DMS53 treated with DMSO at 0.1 percent for 48 hours (cell line): ENCODE data around the gene DUXA.

ENCODE experiments used
- DNase-seq: peaks from one replicate; lab custom pipeline; 2025; ENCODE audit not compliant: unreplicated experiment; lab: John Stamatoyannopoulos, UW

The DUXA gene

DNA sequence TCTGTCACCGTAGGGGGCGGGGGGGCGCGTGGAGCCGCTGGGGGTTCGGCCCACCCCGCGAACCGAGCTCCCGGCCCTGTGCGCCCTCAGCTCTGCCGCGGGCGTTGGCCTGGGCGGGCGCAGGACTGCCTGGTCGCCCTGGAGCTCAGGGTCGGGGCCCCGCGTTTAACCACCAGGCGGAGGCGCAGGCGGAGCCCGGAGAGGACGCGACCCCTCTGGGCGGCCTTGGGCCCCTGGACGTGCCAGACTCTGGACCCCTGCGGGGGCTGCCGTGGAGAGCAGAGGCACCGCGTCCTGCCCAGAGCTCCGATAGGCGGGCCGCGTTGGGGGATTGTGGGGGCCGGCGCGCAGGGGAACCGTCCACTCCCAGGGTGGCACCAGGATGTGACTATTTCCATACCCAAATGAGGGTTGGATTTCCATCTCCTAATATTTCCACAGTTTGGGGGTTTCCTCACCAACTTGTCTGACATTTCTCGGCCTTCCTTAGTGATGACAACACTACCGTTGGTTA, 60.5 kb downstream of the DUXA start:
- no peak for DNase-seq

DNA sequence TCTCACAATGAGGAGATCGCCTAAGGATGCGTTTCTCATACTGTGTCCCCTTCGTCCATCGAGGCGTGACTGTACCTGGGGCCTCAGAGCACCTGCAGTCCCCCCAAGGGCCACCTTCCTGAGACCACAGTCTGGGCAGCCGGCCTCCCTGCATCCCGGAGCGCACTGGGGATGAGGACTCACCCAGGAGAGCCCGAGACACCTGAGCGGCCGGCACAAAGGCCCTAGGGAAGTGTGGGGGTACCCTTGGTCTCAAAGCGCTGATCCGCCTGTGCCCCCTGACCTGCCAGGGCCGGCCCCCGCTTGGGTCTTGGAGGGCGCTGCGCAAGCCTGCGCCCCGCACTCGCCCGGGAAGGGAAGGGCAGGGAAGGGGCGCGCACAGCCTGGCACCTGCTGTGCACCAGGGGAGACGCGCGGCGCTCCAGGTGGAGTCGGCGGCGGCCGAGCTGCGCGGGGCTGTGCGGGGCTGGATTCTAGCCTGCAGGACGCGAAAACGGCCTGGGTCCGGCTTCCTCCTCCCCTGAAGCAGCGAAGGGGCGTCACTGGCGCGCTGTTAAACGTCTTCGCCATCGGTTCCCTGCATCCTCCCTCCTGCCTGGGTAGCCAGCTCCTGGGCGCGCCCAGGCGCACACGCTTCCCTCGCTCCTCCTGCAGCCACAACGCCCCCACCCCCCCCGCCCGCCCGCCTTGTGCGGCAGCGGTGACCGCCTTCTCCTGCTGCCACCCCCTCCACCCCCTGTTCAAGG, 61.1 kb downstream of the DUXA start:
- DNase-seq: no peak
